Measurements from ENCODE around the gene GSG1. TPM values are rescaled to one million over a fixed set of nuclear protein-coding genes. Genes with fewer than 3 reads are reported as not detected.

GSG1 gene
- total RNA-seq, 1 experiment from 2014 or later, result 0.22 TPM

GRCh38 chr12:13093848-13094220 lies 9.6 kb downstream of the GSG1 start:
- Histone ChIP-seq H4K8ac (replicated peaks; ENCODE audit: insufficient read length, low read depth, low read length) (no peak overlapping the region), H3T11ph (ENCODE audit: low read length) (no peak overlapping the region), H3K14ac (ENCODE audit: insufficient read depth, low read length) (no peak overlapping the region), H2BK15ac (ENCODE audit: low read depth, low read length) (no peak overlapping the region), H2BK120ac (ENCODE audit: low read depth, low read length, poor library complexity, severe bottlenecking) (no peak overlapping the region), H3K79me2 (ENCODE audit: insufficient read depth, low read length) (no peaks in the 10 kb centered on the region), H3K79me1 (ENCODE audit: insufficient read depth, low read depth, low read length, poor library complexity, severe bottlenecking) (no peaks in the 10 kb centered on the region), H2AK5ac (ENCODE audit: insufficient read length, low read length) (no peak overlapping the region), H4K20me1 (ENCODE audit: control insufficient read depth, insufficient read depth, insufficient read length) (no peaks in the 10 kb centered on the region), H3K4me2 (ENCODE audit: insufficient read depth, insufficient read length, low read length) (no peak overlapping the region), H3K56ac (ENCODE audit: insufficient read length, low read depth, low read length) (no peak overlapping the region), H3K4me1 (ENCODE audit: insufficient read depth, low read length) (peaks cover 15% of the 10 kb centered on the region), H2BK20ac (ENCODE audit: low read depth, low read length, poor library complexity, severe bottlenecking) (no peak overlapping the region), H4K5ac (ENCODE audit: insufficient read length, low read depth, low read length) (no peak overlapping the region), H3K27me3 (ENCODE audit: insufficient read depth, low read length) (no peaks in the 10 kb centered on the region), H3K9ac (ENCODE audit: extremely low read depth, insufficient read length, low read length) (no peak overlapping the region), H3K27ac (ENCODE audit: insufficient read length, low read depth, low read length) (no peak overlapping the region), H3K4ac (ENCODE audit: low read depth, low read length) (no peak overlapping the region), H3K23me2 (ENCODE audit: insufficient read length, low read depth, low read length, poor library complexity, severe bottlenecking) (no peaks in the 10 kb centered on the region), H3K23ac (ENCODE audit: insufficient read length, low read depth, low read length) (no peak overlapping the region), H3K9me3 (ENCODE audit: control insufficient read depth, low read depth, low read length) (no peaks in the 10 kb centered on the region), H2BK5ac (ENCODE audit: insufficient read length, low read length) (no peak overlapping the region), H3K18ac (ENCODE audit: insufficient read length, low read depth, low read length) (no peak overlapping the region), H2BK12ac (ENCODE audit: insufficient read length, low read depth, low read length) (no peak overlapping the region), H2AFZ (ENCODE audit: low read length) (no peak overlapping the region), H4K91ac (ENCODE audit: insufficient read length, low read depth, low read length) (no peak overlapping the region)
- Mint-ChIP-seq H3K27me3 (ENCODE audit: low read depth) (no peaks in the 10 kb centered on the region), H3K9me3 (no peaks in the 10 kb centered on the region; a peak in 1 of 5 replicates), H3K4me3 (no peak overlapping the region), H3K36me3 (ENCODE audit: insufficient read depth in 1 of 3, low read depth in 3 of 3) (peaks cover 0 to 1% (median 0%) of the 10 kb centered on the region in 3 experiments; a peak in 1 of 7 replicates), H3K27ac (no peak overlapping the region), H3K4me1 (peaks cover 36 to 40% of the 10 kb centered on the region in 2 experiments)
- no peak for DNase-seq
- no CpG with 5 or more reads among the region's 2 CpGs for WGBS (ENCODE audit: extremely low coverage, insufficient read length, low lambda C conversion rate)
- TF ChIP-seq CTCF (conservative IDR thresholded peaks at IDR 0.05), result no peak
